HG02981 (cell line): Measurements from ENCODE around the gene CPNE1.

ENCODE experiments used
- ATAC-seq: cut with Tn5 transposase; IDR thresholded peaks from one replicate; pipeline ENCODE4 v1.9.1; 2021; ENCODE audit warnings: mild to moderate bottlenecking, moderate library complexity; ENCODE audit not compliant: unreplicated experiment

Gene CPNE1

GRCh38 chr20:35600993-35601973, 63.4 kb downstream of the CPNE1 start:
- no peak for ATAC-seq

- ATAC-seq, result no peak
These were observed 64.3 kb downstream of the CPNE1 start for GRCh38 chr20:35600176-35600992.

- no peak for ATAC-seq
These were observed 65.0 kb downstream of the CPNE1 start for GRCh38 chr20:35599776-35600120.

GRCh38 chr20:35598899-35599775, 65.6 kb downstream of the CPNE1 start:
- ATAC-seq, result no peak

GRCh38 chr20:35598476-35598875, 66.2 kb downstream of the CPNE1 start:
- ATAC-seq, result no peak

- no peak for ATAC-seq
These were observed 67.5 kb downstream of the CPNE1 start for GRCh38 chr20:35597186-35597585.

GRCh38 chr20:35595901-35596300, 68.8 kb downstream of the CPNE1 start:
- no peak for ATAC-seq

- ATAC-seq, result no peak
These were observed 69.2 kb downstream of the CPNE1 start for GRCh38 chr20:35595456-35595855.

- no peak for ATAC-seq
These were observed 72.2 kb downstream of the CPNE1 start for GRCh38 chr20:35592339-35592974.

- no peak for ATAC-seq
These were observed 76.3 kb downstream of the CPNE1 start for GRCh38 chr20:35588397-35588796.

GRCh38 chr20:35587436-35587835, 77.3 kb downstream of the CPNE1 start:
- ATAC-seq, result no peak

- no peak for ATAC-seq
These were observed 77.8 kb downstream of the CPNE1 start for GRCh38 chr20:35586751-35587425.

- ATAC-seq, result no peak
These were observed 80.8 kb downstream of the CPNE1 start for GRCh38 chr20:35583636-35584560.

- no peak for ATAC-seq
These were observed 81.8 kb downstream of the CPNE1 start for GRCh38 chr20:35582741-35583404.

GRCh38 chr20:35582131-35582530, 82.6 kb downstream of the CPNE1 start:
- no peak for ATAC-seq

- ATAC-seq, result no peak
These were observed 85.5 kb downstream of the CPNE1 start for GRCh38 chr20:35579196-35579595.

GRCh38 chr20:35578469-35578868, 86.2 kb downstream of the CPNE1 start:
- ATAC-seq, result no peak

- no peak for ATAC-seq
These were observed 87.9 kb downstream of the CPNE1 start for GRCh38 chr20:35576816-35577215.
